ENCODE data around the gene RALGAPA2.

The RALGAPA2 gene

DNA sequence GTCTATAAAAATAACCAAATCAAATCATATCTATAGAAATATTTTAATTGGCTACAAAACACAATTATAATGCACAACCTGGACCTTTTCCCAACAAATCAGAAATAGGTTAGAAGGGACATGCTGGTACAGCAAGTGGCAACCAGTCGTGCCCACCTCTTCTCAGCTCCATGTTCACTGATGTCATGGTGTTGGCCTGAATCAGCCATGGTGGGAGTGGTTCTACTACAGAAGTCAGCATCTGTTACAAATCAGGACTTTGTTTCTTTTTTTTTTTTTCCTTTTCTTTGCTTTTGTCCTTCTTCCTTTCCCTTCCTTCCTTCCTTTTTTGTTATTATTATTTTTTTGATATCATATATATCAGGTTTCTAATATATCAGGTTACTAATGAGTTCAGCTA, 91.2 kb downstream of the RALGAPA2 start:
- Histone ChIP-seq H2AFZ (ENCODE audit: low read length) (no peak overlapping the region), H3F3A (ENCODE audit: low read depth) (no peaks in the 10 kb centered on the region), H3K4me2 (ENCODE audit: low read depth, low read length, poor library complexity, severe bottlenecking) (no peak overlapping the region), H3K4me1 (ENCODE audit: insufficient read depth, low read length, poor library complexity, severe bottlenecking) (no peaks in the 10 kb centered on the region), H3K4me3 (ENCODE audit: low read length, poor library complexity, severe bottlenecking) (no peak overlapping the region), H3K9ac (ENCODE audit: low read depth, low read length, poor library complexity, severe bottlenecking) (no peak overlapping the region), H3K9me2 (replicated peaks; ENCODE audit: low read depth, low read length) (no peaks in the 10 kb centered on the region), H3K9me3 (ENCODE audit: insufficient read depth, low read depth, low read length) (no peaks in the 10 kb centered on the region), H3K36me3 (ENCODE audit: insufficient read depth, low read length) (peaks cover 8% of the 10 kb centered on the region; the same call in 1 of the 2 replicates), H3K79me2 (ENCODE audit: insufficient read depth, low read length) (no peaks in the 10 kb centered on the region), H4K20me1 (ENCODE audit: insufficient read depth, low read length, poor library complexity, severe bottlenecking) (no peaks in the 10 kb centered on the region), H3K27me3 (ENCODE audit: insufficient read depth, low read length, poor library complexity, severe bottlenecking) (no peaks in the 10 kb centered on the region)
- TF ChIP-seq, protein P1, sequence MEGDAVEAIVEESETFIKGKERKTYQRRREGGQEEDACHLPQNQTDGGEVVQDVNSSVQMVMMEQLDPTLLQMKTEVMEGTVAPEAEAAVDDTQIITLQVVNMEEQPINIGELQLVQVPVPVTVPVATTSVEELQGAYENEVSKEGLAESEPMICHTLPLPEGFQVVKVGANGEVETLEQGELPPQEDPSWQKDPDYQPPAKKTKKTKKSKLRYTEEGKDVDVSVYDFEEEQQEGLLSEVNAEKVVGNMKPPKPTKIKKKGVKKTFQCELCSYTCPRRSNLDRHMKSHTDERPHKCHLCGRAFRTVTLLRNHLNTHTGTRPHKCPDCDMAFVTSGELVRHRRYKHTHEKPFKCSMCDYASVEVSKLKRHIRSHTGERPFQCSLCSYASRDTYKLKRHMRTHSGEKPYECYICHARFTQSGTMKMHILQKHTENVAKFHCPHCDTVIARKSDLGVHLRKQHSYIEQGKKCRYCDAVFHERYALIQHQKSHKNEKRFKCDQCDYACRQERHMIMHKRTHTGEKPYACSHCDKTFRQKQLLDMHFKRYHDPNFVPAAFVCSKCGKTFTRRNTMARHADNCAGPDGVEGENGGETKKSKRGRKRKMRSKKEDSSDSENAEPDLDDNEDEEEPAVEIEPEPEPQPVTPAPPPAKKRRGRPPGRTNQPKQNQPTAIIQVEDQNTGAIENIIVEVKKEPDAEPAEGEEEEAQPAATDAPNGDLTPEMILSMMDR (conservative IDR thresholded peaks at IDR 0.05; ENCODE audit: low read length) = no peak
- no peak for TF ChIP-seq EZH2phosphoT487 (IDR thresholded peaks at IDR 0.05; ENCODE audit: borderline replicate concordance)

DNA sequence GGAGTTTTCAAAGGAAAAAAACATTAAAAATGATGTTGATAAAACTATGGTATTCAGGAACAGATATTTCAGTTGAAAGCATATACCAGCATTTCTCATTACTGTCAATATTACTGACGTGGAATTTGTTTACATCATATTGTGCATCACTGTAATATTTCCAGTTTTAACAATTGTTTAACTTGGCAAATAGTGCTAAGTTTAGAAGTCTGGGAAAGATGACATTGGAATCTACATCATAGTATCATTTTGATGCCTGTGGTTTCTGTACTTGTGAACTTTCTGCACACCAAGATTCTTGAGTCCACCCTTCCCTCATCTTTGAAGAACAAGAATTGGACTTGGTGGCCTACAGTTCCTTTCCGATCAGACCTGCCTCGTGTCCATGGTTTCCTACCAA, 98.1 kb downstream of the RALGAPA2 start:
- Histone ChIP-seq H3K9me2 (replicated peaks; ENCODE audit: low read depth, low read length) (no peaks in the 10 kb centered on the region), H4K20me1 (ENCODE audit: insufficient read depth, low read length, poor library complexity, severe bottlenecking) (no peaks in the 10 kb centered on the region), H3K4me3 (ENCODE audit: low read length, poor library complexity, severe bottlenecking) (no peak overlapping the region), H3K9ac (ENCODE audit: low read depth, low read length, poor library complexity, severe bottlenecking) (no peak overlapping the region), H3K27me3 (ENCODE audit: insufficient read depth, low read length, poor library complexity, severe bottlenecking) (no peaks in the 10 kb centered on the region), H3K9me3 (ENCODE audit: insufficient read depth, low read depth, low read length) (no peaks in the 10 kb centered on the region), H3K4me2 (ENCODE audit: low read depth, low read length, poor library complexity, severe bottlenecking) (no peak overlapping the region), H2AFZ (ENCODE audit: low read length) (no peak overlapping the region), H3K79me2 (ENCODE audit: insufficient read depth, low read length) (no peaks in the 10 kb centered on the region), H3K36me3 (ENCODE audit: insufficient read depth, low read length) (peaks cover 8% of the 10 kb centered on the region; the same call in 1 of the 2 replicates), H3F3A (ENCODE audit: low read depth) (no peaks in the 10 kb centered on the region), H3K4me1 (ENCODE audit: insufficient read depth, low read length, poor library complexity, severe bottlenecking) (no peaks in the 10 kb centered on the region)
- no peak for TF ChIP-seq EZH2phosphoT487 (IDR thresholded peaks at IDR 0.05; ENCODE audit: borderline replicate concordance)
- TF ChIP-seq, protein P1 (conservative IDR thresholded peaks at IDR 0.05; ENCODE audit: low read length) = no peak

DNA sequence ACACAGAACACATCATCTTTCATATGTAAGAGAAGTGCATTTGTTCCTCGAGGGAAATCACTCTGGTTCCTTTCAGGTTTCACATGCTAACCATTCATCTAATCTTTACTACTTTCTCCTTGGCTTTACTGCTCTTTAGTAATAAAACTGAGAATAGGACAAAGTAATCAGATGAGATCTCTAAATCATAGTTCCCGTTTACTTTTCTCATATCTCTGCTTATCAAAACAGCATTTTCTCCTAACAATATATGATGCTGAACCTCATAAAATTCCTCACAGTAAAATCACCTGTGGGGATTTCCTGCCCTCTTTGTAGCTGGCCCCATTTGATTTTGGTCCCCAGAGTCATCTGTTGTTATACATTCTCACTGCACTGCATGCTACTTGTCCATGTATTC, 100.2 kb downstream of the RALGAPA2 start:
- TF ChIP-seq, protein P1 (conservative IDR thresholded peaks at IDR 0.05; ENCODE audit: low read length) = no peak
- no peak for TF ChIP-seq EZH2phosphoT487 (IDR thresholded peaks at IDR 0.05; ENCODE audit: borderline replicate concordance)
- Histone ChIP-seq H3K9me3 (ENCODE audit: insufficient read depth, low read depth, low read length) (no peaks in the 10 kb centered on the region), H3K79me2 (ENCODE audit: insufficient read depth, low read length) (no peaks in the 10 kb centered on the region), H3F3A (ENCODE audit: low read depth) (no peaks in the 10 kb centered on the region), H2AFZ (ENCODE audit: low read length) (no peak overlapping the region), H3K4me2 (ENCODE audit: low read depth, low read length, poor library complexity, severe bottlenecking) (no peak overlapping the region), H4K20me1 (ENCODE audit: insufficient read depth, low read length, poor library complexity, severe bottlenecking) (no peaks in the 10 kb centered on the region), H3K4me3 (ENCODE audit: low read length, poor library complexity, severe bottlenecking) (no peak overlapping the region), H3K9me2 (replicated peaks; ENCODE audit: low read depth, low read length) (no peaks in the 10 kb centered on the region), H3K4me1 (ENCODE audit: insufficient read depth, low read length, poor library complexity, severe bottlenecking) (peaks cover 17% of the 10 kb centered on the region), H3K36me3 (ENCODE audit: insufficient read depth, low read length) (no peaks in the 10 kb centered on the region; the same call in 1 of the 2 replicates), H3K27me3 (ENCODE audit: insufficient read depth, low read length, poor library complexity, severe bottlenecking) (no peaks in the 10 kb centered on the region), H3K9ac (ENCODE audit: low read depth, low read length, poor library complexity, severe bottlenecking) (no peak overlapping the region)
